HepG2 (cell line): ENCODE data around the gene PLAGL2.

ENCODE experiments used
- EHMT2 ChIP-seq: fragments of 200-600 bp; sonication (generic); IDR thresholded peaks from 2 replicates; pipeline ENCODE4 v1.7.0; 2017; ENCODE audit warnings: antibody characterized with exemption, low read depth, low read length, borderline replicate concordance
- EZH2 ChIP-seq: conservative IDR thresholded peaks from 2 replicates; pipeline ENCODE4 v1.6.1; 2012; ENCODE audit warnings: mild to moderate bottlenecking, low read depth, low read length, moderate library complexity
- KLF6 ChIP-seq: IDR thresholded peaks from 2 replicates; pipeline ENCODE4 v1.8.0; 2016; ENCODE audit warnings: missing biosample characterization, missing genetic modification reagents
- ZNF160 ChIP-seq: sonication (generic); formaldehyde crosslinking; IDR thresholded peaks from 2 replicates; pipeline ENCODE4 v1.8.0; 2022; ENCODE audit warnings: mild to moderate bottlenecking, inconsistent platforms, missing genetic modification reagents
- TF ChIP-seq, protein P1 (sequence below): IDR thresholded peaks from 2 replicates; pipeline ENCODE4 v1.6.1; 2012; ENCODE audit warnings: inconsistent platforms

DNA sequence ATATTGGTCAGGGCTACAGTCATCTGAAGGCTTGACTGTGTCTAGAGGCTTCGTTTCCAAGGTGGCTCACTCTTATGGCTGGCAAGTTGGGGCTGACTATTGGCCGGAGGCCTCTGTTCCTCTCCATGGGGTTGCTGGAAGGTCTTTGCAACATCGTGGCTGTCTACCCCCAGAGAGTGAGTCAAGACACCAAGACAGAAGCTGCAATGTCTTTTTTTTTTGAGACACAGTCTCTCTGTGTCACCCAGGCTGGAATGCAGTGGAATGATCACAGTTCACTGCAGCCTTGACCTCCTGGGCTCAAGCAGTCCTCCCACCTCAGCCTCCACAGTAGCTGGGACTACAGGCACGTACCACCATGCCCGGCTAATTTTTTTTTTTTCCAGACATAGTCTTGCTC lies 40.5 kb upstream of the PLAGL2 start:
- TF ChIP-seq EZH2 (no peak), KLF6 (no peak), EHMT2 (no peak), ZNF160 (no peak)
- TF ChIP-seq, protein P1, sequence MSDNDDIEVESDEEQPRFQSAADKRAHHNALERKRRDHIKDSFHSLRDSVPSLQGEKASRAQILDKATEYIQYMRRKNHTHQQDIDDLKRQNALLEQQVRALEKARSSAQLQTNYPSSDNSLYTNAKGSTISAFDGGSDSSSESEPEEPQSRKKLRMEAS = no peak
